Lower lobe of right lung (tissue), 2 donors: ENCODE measurements around the gene PARVB. TPM values are rescaled to one million over a fixed set of nuclear protein-coding genes. Genes with fewer than 3 reads are reported as not detected.
A peak's percentile ranks its signal among the peaks of the same experiment; 100 is the strongest.

Source experiments
- ATAC-seq, 2 donors: fragments of 200-7000 bp; cut with Tn5 transposase; one replicate each; pipeline ENCODE4 v1.9.1; 2020 to 2022; ENCODE audit warnings: mild to moderate bottlenecking in 2 of 2, moderate library complexity in 2 of 2
- DNase-seq: peaks from one replicate; pipeline ENCODE4 v3.0.0-alpha.2; 2020
- H3K27ac ChIP-seq: fragments of 200-600 bp; one replicate; pipeline ENCODE4 v1.8.0; 2022
- H3K27me3 ChIP-seq: fragments of 200-600 bp; one replicate; pipeline ENCODE4 v1.8.0; 2022; ENCODE audit warnings: low read depth
- H3K36me3 ChIP-seq: fragments of 200-600 bp; one replicate; pipeline ENCODE4 v1.8.0; 2022; ENCODE audit warnings: mild to moderate bottlenecking
- H3K4me1 ChIP-seq: fragments of 200-600 bp; one replicate; pipeline ENCODE4 v1.8.0; 2022
- H3K4me3 ChIP-seq: fragments of 200-600 bp; one replicate; pipeline ENCODE4 v1.8.0; 2022; ENCODE audit warnings: mild to moderate bottlenecking
- H3K9me3 ChIP-seq: fragments of 200-600 bp; one replicate; pipeline ENCODE4 v1.8.0; 2022
- intact Hi-C: fragments of 100-400 bp; cut with DNase I; formaldehyde crosslinking; loops from one replicate; pipeline ENCODE4 v1.11.0; 2022
- total RNA-seq: library from RNA; stranded (reverse); fragmentation: NEBNext Ultra II Directional; extraction: Animal tissue kit (Norgen Biotek cat#: 25700); gene quantifications from one replicate; pipeline ENCODE4 v1.2.1, GENCODE V29; 2021
- TF ChIP-seq, protein P1 (sequence below): fragments of 200-600 bp; IDR thresholded peaks from one replicate; pipeline ENCODE4 v1.8.0; 2022; ENCODE audit warnings: antibody characterized with exemption, mild to moderate bottlenecking
- donor health status: DM: no; HTN: yes; CAD: no; lungs with severe emphysema.

Gene PARVB
- total RNA-seq, 1 donor from 2014 or later: 44.7 TPM

GRCh38 chr22:44023404-44024287 is 456 bp upstream of the PARVB start:
- no peaks in the 10 kb centered on the region for H3K27me3 ChIP-seq
- no peaks in the 10 kb centered on the region for H3K36me3 ChIP-seq
- peak overlapping the region; percentile 84 for H3K27ac ChIP-seq
- H3K9me3 ChIP-seq: no peaks in the 10 kb centered on the region
- TF ChIP-seq, protein P1, sequence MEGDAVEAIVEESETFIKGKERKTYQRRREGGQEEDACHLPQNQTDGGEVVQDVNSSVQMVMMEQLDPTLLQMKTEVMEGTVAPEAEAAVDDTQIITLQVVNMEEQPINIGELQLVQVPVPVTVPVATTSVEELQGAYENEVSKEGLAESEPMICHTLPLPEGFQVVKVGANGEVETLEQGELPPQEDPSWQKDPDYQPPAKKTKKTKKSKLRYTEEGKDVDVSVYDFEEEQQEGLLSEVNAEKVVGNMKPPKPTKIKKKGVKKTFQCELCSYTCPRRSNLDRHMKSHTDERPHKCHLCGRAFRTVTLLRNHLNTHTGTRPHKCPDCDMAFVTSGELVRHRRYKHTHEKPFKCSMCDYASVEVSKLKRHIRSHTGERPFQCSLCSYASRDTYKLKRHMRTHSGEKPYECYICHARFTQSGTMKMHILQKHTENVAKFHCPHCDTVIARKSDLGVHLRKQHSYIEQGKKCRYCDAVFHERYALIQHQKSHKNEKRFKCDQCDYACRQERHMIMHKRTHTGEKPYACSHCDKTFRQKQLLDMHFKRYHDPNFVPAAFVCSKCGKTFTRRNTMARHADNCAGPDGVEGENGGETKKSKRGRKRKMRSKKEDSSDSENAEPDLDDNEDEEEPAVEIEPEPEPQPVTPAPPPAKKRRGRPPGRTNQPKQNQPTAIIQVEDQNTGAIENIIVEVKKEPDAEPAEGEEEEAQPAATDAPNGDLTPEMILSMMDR: no peak
- H3K4me1 ChIP-seq: peaks cover 37% of the 10 kb centered on the region
- intact Hi-C loops: no loop called here
- DNase-seq (peak; percentile 60), ATAC-seq (peak; percentile 48 to 49)
- peak overlapping the region; percentile 66 for H3K4me3 ChIP-seq

DNA sequence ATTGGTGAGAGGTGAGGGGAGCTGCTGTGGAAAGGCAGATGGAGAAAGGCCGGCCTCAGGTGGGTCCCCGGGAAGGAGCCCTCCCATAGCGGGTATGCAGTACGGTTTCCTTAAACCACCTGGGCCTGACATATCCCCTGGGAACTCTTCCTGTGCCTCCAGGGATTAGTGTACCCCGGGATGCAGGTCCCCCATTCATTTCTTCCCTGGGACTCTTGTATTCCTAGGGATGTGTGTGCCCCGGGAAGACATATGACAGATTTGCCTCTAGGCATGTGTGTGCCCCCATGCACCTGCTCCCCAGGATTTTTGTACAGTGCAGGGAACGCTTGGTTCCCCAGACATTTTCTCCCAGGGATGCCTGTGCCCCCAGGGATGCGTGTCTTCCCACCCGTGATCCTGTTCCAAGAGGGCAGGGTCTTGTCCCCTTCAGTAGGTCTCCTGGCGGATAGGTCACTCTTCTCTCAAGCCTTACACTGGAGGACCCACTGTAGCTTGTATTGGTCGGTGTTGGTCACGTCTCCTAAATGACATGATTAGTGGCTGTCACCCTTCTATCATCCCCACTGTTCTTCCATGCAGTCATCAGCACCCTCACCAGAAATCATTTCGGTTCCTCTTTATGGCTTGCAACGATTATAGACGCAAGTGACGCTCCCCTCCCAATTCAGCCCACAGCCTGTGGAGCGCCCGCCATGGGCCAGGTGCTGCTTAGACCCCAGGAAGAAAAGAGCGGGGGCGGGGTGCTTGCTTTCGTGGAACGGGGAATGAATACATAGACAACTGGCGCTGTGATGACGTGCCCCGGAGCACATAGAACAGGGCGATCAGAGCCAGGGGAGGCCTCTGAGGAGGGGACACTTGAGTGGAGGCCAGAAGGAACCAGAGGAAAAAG is 1.3 kb downstream of the PARVB start:
- Histone ChIP-seq H3K4me3 (peak overlapping the region; percentile 66), H3K27ac (peak overlapping the region; percentile 93), H3K27me3 (no peaks in the 10 kb centered on the region), H3K9me3 (no peaks in the 10 kb centered on the region), H3K36me3 (no peaks in the 10 kb centered on the region), H3K4me1 (peaks cover 53% of the 10 kb centered on the region)
- TF ChIP-seq, protein P1: no peak
- intact Hi-C loops: no loop called here
- peak; percentile 62 for DNase-seq
- peak; percentile 52 to 60 for ATAC-seq

- TF ChIP-seq, protein P1: no peak
- Histone ChIP-seq H3K4me1 (peaks cover 58% of the 10 kb centered on the region), H3K27me3 (no peaks in the 10 kb centered on the region), H3K4me3 (peak overlapping the region; percentile 66), H3K27ac (peak overlapping the region; percentile 93), H3K9me3 (no peaks in the 10 kb centered on the region), H3K36me3 (no peaks in the 10 kb centered on the region)
- DNase-seq (peak; percentile 36), ATAC-seq (no peak)
- intact Hi-C loops: no loop called here
Measured at GRCh38 chr22:44026066-44026629, 2.0 kb downstream of the PARVB start.

GRCh38 chr22:44026630-44027511 is 2.8 kb downstream of the PARVB start:
- no peaks in the 10 kb centered on the region for H3K27me3 ChIP-seq
- peak; percentile 83 to 86 for ATAC-seq
- H3K9me3 ChIP-seq: no peaks in the 10 kb centered on the region
- TF ChIP-seq, protein P1: no peak
- H3K4me3 ChIP-seq: peak overlapping the region; percentile 66
- H3K36me3 ChIP-seq: no peaks in the 10 kb centered on the region
- peak overlapping the region; percentile 93 for H3K27ac ChIP-seq
- H3K4me1 ChIP-seq: peaks cover 63% of the 10 kb centered on the region
- intact Hi-C loops: no loop called here
- peak; percentile 89 for DNase-seq
